GM19023 (cell line): Measurements from ENCODE around the gene SAPCD2.
"Not testable (repeated sequence)": the region's sequence is repeated elsewhere in the genome, so short reads cannot be mapped to it uniquely, and the experiment has no call there.

Experiments
- ATAC-seq: cut with Tn5 transposase; IDR thresholded peaks from one replicate; pipeline ENCODE4 v1.9.1; 2021; ENCODE audit warnings: mild to moderate bottlenecking, moderate library complexity; ENCODE audit not compliant: unreplicated experiment

The SAPCD2 gene

GRCh38 chr9:137065336-137065967 is 4.9 kb downstream of the SAPCD2 start:
- no peak for ATAC-seq

GRCh38 chr9:137064880-137065164 is 5.5 kb downstream of the SAPCD2 start:
- ATAC-seq: no peak

- ATAC-seq: no peak
Observed at GRCh38 chr9:137064027-137064879, 6.1 kb downstream of the SAPCD2 start.

- ATAC-seq: no peak
Observed at GRCh38 chr9:137063311-137064026, 6.9 kb downstream of the SAPCD2 start.

- ATAC-seq: not testable (repeated sequence)
Observed at GRCh38 chr9:137062798-137063197, 7.6 kb downstream of the SAPCD2 start.

- no peak for ATAC-seq
Observed at GRCh38 chr9:137062384-137062783, 8.0 kb downstream of the SAPCD2 start.

GRCh38 chr9:137058521-137059234 is 11.7 kb downstream of the SAPCD2 start:
- ATAC-seq: no peak

GRCh38 chr9:137057545-137057944 is 12.8 kb downstream of the SAPCD2 start:
- no peak for ATAC-seq

GRCh38 chr9:137056739-137057415 is 13.5 kb downstream of the SAPCD2 start:
- no peak for ATAC-seq

GRCh38 chr9:137055385-137056364 is 14.7 kb downstream of the SAPCD2 start:
- ATAC-seq: no peak

- ATAC-seq: no peak
Observed at GRCh38 chr9:137054932-137055384, 15.4 kb downstream of the SAPCD2 start.

- no peak for ATAC-seq
Observed at GRCh38 chr9:137053944-137054931, 16.1 kb downstream of the SAPCD2 start, which contains the start of gene ENTPD2. Gene ENTPD2 (minus strand): TSS chr9:137054061. CDS start chr9:137053997, 64 bp downstream.

- ATAC-seq: no peak
Observed at GRCh38 chr9:137052998-137053943, 17.1 kb downstream of the SAPCD2 start.

GRCh38 chr9:137052293-137052692 is 18.1 kb downstream of the SAPCD2 start:
- no peak for ATAC-seq

- no peak for ATAC-seq
Observed at GRCh38 chr9:137051145-137051724, 19.1 kb downstream of the SAPCD2 start.

- no peak for ATAC-seq
Observed at GRCh38 chr9:137050570-137050969, 19.8 kb downstream of the SAPCD2 start.
